ENCODE measurements around the gene MSLN.

MSLN gene

DNA sequence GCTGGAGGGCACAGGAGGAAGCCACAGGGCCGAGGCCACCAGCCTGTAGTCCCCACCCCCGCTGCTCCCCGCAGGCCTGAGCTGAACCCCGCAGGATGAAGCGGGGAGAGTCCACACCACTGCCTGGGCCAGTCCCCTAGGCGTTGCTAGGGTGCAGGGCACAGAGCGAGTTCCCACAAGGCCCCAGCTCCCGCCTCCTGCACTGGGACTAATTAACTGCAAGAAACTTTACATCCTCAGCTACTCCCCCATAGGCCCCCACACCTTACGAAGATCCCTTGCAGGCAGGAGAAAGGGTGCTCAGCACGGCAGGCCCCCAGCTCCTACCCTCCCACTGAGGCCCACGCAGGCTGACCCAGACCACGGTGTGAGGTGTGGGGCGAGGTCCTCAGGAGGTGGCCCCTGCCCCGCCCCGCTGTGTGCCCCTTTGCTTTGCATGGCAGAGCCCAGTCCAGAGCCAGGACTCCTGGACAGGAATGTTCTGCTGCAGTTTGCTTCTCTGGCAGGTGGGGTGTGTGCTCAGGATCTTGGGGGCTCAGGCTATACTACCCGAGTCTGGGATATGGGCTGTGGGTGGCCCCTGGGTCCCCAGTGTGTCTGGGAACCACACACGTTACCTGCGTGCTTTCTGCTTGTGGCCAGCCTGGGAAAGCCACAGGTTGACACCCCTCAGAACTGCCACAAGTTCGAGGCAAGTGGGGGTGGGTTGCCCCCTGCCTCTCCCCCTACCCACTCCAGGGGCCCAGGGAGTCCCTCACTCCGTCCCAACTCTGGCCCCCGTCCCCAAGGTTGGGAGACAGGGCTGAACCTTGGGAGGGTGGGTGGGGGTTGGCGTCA is 38.8 kb downstream of the MSLN start:
- peaks cover 51% of the 10 kb centered on the region for H3K27me3 ChIP-seq
- no peaks in the 10 kb centered on the region for H3K4me1 ChIP-seq (ENCODE audit: control insufficient read depth in 1 of 2, insufficient read depth in 1 of 2, low read depth in 1 of 2, low read length in 1 of 2)
- no peak overlapping the region for H3K27ac ChIP-seq
- H3K9me3 ChIP-seq: no peaks in the 10 kb centered on the region
- H3K36me3 ChIP-seq: no peaks in the 10 kb centered on the region
- no peak overlapping the region for H3K4me3 ChIP-seq (ENCODE audit: low read depth in 1 of 2, low read length in 1 of 2)
- TF ChIP-seq, protein P1, sequence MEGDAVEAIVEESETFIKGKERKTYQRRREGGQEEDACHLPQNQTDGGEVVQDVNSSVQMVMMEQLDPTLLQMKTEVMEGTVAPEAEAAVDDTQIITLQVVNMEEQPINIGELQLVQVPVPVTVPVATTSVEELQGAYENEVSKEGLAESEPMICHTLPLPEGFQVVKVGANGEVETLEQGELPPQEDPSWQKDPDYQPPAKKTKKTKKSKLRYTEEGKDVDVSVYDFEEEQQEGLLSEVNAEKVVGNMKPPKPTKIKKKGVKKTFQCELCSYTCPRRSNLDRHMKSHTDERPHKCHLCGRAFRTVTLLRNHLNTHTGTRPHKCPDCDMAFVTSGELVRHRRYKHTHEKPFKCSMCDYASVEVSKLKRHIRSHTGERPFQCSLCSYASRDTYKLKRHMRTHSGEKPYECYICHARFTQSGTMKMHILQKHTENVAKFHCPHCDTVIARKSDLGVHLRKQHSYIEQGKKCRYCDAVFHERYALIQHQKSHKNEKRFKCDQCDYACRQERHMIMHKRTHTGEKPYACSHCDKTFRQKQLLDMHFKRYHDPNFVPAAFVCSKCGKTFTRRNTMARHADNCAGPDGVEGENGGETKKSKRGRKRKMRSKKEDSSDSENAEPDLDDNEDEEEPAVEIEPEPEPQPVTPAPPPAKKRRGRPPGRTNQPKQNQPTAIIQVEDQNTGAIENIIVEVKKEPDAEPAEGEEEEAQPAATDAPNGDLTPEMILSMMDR (IDR thresholded peaks at IDR 0.05): no peak

DNA sequence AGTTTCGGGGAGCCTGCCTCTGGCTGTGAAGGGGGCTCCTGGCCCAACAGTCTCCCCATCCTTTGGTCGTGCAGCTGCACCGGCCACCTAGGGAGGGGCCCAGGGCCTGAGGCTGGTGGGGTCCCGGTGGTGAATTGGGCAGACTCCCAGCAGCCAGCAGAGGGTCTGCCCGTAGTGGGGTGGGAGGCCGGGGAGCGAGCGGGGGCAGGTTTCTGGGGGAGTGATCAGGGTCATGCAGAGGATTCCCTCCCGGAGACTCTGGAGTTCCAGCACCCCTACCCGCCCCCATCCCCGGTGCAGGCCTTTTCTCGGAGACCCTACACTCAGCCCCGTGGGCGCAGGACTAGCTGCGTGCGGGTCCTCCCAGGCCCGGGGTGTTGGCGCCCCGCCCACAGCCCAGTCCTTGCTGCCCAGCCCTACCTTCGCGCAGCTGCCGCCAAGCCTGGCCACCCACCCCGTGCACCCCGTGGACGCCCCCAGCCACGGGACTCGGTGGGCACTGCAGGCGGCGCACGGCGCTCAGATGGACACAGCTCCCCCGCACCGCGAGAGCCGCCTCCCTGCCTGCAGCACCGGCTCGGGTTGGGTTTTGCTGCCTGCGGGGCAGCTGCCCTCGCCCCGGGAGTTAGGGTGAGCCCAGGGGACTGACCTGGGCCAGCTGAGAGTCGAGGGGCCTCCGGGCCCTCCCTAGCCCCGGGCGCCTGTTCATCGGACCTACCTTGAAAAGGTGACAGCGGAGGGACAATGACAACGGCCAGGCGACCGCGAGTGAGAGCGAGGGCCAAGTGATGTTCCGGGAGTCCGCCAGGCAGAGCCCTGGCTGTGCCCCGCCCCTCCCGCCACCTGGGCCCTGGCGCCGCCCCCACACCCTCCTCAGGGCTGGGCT is 39.7 kb downstream of the MSLN start, which contains the start of gene GNG13:
Gene GNG13, minus strand, starts transcription at position 787 of the 886 bp plus-strand sequence. CDS start 1,657 bp downstream, outside the sequence.
- Histone ChIP-seq H3K4me1 (ENCODE audit: control insufficient read depth in 1 of 2, insufficient read depth in 1 of 2, low read depth in 1 of 2, low read length in 1 of 2) (no peaks in the 10 kb centered on the region), H3K27ac (no peak within 1 kb of the TSS), H3K9me3 (no peaks in the 10 kb centered on the region), H3K36me3 (no peaks in the 10 kb centered on the region), H3K27me3 (peaks cover 53% of the 10 kb centered on the region), H3K4me3 (ENCODE audit: low read depth in 1 of 2, low read length in 1 of 2) (no peak within 1 kb of the TSS)
- TF ChIP-seq, protein P1 (IDR thresholded peaks at IDR 0.05): no peak

DNA sequence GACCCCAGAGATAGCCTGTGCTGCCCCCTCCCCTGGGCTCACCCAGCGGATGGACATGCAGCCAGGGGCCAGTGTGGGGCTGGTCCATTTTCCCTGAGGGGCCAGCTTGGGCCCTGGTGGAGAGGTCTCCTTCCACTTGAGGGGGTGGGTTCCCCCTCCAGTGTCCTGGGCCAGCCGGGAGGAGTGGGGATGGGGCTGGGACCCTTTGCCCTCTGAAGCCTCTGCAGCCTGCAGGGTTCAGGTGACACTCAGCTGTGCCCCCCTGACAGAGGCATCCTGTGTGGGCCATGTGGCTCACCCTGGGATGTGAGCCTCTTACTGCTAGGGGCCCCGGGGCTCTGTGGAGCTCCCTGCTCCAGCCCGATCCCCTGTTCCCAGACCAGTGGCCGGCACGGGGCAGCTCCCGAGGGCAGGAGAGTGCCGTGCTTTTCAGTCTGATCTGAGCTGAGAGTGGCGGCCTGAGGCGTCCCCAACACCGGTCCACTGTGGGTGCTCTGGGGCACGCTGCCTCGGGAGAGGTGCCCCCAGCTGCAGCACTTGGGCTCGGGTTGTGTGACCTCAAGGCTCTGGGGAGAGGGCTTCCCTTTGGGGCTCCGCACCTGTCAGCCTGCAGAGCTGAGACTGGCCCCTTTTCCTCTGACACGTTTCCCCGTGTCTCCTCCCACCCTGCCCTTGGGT is 40.4 kb downstream of the MSLN start:
- no peak overlapping the region for H3K27ac ChIP-seq
- H3K4me3 ChIP-seq (ENCODE audit: low read depth in 1 of 2, low read length in 1 of 2): no peak overlapping the region
- H3K4me1 ChIP-seq (ENCODE audit: control insufficient read depth in 1 of 2, insufficient read depth in 1 of 2, low read depth in 1 of 2, low read length in 1 of 2): no peaks in the 10 kb centered on the region
- no peaks in the 10 kb centered on the region for H3K36me3 ChIP-seq
- H3K27me3 ChIP-seq: peaks cover 53% of the 10 kb centered on the region
- no peaks in the 10 kb centered on the region for H3K9me3 ChIP-seq
- TF ChIP-seq, protein P1 (IDR thresholded peaks at IDR 0.05): no peak

DNA sequence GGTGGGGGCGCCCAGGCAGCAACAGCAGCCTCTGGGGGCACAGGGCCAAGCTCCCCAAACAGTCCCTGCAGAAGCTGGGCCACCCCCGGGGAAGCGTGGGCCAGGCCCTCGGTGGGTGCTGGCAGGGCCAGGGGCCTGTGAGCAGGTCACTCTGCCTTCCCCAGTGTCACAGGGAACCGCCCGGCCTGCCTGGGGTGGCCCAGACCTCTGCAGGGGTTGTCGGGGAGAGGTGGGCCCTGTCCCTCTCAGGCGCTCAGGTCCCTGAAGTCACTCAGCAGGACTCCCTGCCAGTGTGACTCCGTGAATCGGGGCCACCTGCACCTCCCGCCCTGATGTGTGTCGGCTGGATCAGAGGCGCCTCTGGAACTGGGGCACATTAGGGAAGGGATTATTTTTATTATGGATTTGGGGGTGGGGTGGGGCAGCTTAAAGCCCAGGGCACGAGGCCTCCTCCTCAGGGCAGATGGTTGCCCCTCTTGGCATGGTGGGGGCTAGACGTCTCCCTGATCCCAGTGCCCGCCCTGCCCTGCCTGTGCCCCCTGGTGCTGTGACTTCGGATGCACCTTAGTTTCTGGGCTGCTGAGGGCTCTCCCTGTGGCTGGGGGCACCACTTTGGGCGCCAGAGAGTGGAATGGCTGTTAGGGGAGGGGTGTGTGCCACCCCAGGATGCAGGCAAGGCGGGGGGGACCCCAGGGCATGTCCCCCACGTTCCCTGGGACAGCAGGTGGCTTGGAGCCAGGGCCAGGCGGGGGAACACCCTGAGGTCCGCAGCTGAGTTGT is 41.2 kb downstream of the MSLN start:
- peaks cover 53% of the 10 kb centered on the region for H3K27me3 ChIP-seq
- TF ChIP-seq, protein P1 (IDR thresholded peaks at IDR 0.05): no peak
- no peak overlapping the region for H3K27ac ChIP-seq
- peaks cover 0 to 3% of the 10 kb centered on the region in 2 experiments for H3K4me1 ChIP-seq (ENCODE audit: control insufficient read depth in 1 of 2, insufficient read depth in 1 of 2, low read depth in 1 of 2, low read length in 1 of 2)
- no peaks in the 10 kb centered on the region for H3K36me3 ChIP-seq
- H3K9me3 ChIP-seq: no peaks in the 10 kb centered on the region
- no peak overlapping the region for H3K4me3 ChIP-seq (ENCODE audit: low read depth in 1 of 2, low read length in 1 of 2)

DNA sequence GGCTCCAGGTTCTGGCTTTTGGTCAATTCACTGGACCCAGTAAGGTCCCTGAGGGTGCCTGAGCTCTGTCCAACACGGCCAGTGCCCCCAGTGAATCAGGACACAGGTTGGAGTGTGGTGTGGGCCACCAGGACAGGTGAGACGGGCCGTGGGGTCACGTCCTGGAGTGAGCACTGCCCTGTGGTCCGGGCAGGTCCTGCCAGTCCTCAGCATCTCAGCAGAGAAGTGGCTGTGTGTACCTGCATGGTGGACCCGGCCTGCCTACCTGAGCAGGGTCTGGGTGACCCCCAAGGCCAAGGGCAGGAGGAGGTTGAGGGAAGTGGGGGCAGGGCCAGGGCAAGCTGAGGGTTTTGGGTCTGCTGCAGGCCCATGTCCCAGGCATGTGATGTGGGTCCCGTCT is 41.9 kb downstream of the MSLN start:
- no peak overlapping the region for H3K27ac ChIP-seq
- TF ChIP-seq, protein P1 (IDR thresholded peaks at IDR 0.05): no peak
- no peak overlapping the region for H3K4me3 ChIP-seq (ENCODE audit: low read depth in 1 of 2, low read length in 1 of 2)
- peaks cover 53% of the 10 kb centered on the region for H3K27me3 ChIP-seq
- H3K36me3 ChIP-seq: no peaks in the 10 kb centered on the region
- H3K4me1 ChIP-seq (ENCODE audit: control insufficient read depth in 1 of 2, insufficient read depth in 1 of 2, low read depth in 1 of 2, low read length in 1 of 2): peaks cover 0 to 7% of the 10 kb centered on the region in 2 experiments
- no peaks in the 10 kb centered on the region for H3K9me3 ChIP-seq
